HG03135 (cell line): ENCODE data around the gene TMEM141.

Experiments
- ATAC-seq: cut with Tn5 transposase; IDR thresholded peaks from one replicate; pipeline ENCODE4 v1.9.1; 2021; ENCODE audit warnings: mild to moderate bottlenecking, moderate library complexity; ENCODE audit not compliant: unreplicated experiment

The TMEM141 gene

DNA sequence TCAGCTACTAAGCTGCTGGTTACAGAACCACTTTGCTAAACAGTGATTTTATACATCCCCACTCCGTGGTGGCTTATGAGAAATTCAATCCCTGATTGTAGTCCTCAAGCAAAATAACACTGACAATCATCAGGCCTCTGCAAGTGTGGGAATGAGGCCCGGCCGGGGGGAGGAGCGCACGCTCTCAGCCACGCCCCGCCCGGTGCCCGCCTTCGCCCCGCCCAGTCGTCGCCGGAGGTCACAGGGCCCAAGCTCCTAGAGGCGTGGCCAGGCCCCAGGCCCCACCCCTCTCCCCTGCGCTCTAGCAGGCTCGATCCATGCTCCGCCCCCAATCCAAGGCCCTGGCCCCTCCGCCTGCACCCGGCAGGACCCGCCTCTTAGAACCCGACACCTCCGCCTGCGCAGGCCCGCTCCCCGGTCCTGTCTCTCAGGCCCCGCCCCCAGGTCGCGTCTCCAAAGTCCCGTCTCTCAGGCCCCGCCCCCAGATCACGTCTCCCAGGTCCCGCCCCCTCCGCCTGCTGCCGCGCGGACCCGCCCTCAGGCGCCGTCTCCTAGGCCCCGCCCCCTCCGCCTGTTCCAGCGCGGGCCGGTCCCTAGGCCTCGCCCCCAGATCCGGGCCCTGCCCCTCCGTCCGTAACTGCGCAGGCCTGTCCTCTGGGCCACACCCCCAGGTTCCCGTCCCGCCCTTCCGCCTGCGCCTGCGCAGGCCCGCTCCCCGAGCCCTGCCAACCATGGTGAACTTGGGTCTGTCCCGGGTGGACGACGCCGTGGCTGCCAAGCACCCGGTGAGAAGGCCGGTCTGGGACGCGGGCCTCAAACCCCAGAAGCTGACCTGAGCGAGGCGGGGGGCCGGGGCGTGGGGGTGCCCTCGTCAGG is at the start of gene TMEM141:
Gene TMEM141, plus strand, starts transcription at position 705 of the 876 bp plus-strand sequence. Its CDS starts 27 bp downstream, at position 732.
- ATAC-seq, result peak; percentile 84

DNA sequence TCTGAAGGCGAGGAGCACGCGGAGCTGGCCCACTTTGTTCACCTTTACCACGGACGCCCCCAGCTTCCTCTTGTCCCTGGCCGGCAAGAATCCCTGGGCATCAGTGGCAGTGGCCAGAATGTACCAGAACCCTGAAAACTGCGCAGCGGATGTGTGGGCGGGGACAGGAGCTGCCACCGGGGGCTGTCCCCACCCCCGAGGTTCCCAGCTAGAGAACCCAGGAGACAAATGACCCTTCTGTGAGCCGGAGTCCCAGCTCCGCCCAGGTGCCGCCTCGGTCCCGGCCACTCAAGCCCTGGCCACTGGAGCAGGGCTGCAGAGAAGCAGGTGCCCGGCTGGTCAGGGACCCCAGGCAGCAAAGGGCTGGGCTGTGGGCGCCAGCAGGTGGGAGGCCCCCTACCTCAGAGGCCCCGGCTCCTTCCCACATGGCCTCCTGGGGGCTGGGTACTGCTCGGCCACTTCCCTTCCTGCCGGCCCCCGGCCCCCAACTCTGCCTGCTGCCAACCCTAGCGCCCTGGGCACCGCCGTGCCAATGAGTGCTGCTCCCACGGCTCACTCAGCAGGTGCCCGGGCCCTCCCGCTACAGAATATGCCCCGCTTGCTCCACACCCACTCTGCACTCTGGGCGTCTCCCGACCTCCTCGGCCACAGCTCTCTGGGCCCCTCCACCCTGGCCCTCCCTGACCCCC is 49.1 kb upstream of the TMEM141 start:
- ATAC-seq, result no peak

DNA sequence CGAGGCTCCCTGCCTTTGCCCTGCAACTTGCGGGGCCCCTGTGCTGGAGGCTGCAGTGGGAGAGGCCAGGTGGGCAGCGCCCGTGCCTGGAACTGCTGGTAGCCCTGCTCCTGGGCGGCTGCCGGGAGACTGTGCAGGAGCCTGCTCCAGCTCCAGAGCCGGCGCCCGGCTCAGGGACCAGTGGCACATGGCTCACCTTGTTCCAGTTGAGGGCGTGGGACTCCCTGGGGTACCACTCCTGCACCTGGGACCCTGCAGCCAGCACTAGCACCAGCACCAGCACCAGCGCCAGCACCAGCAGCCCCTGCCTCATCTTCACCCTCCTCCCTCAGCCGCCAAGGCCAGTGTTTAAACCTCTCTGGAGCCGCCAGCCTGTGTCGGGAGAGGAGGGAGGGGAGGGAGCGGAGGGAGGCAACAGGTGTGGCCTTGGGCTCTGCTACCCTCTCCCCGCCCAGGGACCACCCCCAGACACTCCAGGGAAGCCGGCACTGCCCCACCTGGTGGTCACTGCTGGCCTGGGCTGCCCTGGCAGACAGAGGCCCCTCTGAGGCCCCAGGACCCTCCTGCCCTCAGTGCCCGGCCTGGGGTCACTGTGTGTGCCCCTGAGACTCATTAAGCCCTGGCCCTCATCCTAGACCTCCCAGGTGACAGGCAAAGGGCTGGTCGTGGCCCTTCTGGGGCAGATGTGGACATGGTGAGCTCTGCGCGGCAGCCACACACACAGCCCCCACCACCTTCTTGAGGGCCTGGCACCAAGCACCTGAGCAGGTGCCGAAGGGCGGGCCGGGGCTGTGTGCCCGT is 48.4 kb upstream of the TMEM141 start, which contains the start of gene LCN10:
Gene LCN10, minus strand, starts transcription at position 350 of the 801 bp plus-strand sequence. Its CDS starts 37 bp downstream, at position 313.
- ATAC-seq, result no peak

DNA sequence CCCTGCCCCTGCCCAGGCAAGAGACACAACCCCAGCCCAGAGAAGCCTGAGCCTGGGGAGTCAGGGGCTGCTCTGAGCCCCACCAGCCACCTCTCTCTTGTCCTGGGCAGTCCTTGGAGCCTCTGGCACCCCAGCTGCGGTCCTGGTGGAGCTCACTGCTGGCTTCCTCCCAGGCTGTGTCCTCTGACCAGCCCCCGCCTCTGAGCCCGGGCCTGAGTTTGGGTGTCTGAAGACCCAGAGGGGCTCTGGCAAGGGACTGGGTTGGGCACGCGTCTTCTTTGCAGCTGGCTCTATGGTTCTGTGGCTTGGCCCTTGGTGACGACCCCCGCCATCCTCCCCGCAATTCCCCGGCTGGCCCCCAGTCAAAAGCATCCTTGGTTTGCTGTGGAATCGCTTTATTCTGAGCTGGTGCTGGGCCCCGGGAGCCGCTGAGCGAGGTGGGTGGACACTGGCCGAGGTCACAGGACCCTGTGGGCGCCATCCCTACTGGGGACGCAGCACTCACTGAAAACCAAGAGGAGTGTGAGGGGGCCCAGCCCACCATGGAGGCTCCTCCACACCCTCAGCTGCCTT is 47.4 kb upstream of the TMEM141 start:
- ATAC-seq, result no peak

DNA sequence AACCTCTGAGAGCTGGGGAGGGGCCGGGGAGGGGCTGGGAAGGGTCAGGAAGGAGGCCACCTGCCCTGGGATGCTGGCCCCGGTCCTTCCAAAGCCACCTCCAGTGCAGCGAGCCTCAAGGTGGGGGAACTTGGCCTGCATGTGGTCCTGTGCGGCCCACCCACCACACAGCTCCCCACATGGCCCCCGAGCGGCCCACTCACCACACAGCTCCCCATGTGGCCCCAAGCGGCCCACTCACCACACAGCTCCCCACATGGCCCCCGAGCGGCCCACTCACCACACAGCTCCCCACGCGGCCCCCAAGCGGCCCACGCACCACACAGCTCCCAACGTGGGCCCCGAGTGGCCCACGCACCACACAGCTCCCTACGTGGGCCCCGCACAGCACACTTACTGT is 46.4 kb upstream of the TMEM141 start:
- ATAC-seq, result no peak

DNA sequence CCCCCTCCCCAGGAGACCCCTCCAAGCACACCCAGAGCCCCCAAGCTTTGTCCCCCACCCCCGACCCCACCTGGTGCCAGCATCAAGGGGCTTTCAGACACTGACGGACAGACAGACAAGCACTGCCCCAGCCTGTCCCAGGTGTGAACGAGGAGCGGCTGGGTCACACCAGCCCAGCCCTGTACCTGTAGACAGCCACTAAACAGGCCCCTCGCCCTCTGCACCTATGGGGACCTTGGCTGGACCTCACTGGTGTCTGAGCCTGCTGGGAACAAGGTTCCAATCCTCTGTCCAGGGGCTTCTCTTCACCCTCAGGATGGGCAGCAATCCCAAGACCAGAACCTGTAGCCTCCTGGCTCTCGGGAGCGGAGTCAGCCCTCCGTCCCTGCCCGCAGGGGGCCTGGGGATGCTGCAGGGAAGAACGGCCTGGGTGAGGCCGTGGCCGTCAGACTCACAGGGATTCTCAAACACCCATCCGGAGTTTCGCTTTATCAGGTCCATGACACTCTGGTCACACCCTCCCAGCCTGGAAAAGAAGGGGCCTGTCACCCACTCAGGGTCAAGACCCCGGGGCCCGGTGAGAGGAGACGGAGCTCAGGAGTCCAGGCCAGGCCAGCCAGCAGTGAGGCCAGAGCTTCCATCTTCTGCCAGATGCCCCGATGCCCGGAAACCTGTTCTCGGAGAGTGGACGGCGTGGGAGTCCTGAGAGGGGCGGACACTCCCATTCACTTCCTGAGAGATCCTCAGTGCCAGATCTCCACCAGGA is 45.6 kb upstream of the TMEM141 start:
- ATAC-seq, result no peak

DNA sequence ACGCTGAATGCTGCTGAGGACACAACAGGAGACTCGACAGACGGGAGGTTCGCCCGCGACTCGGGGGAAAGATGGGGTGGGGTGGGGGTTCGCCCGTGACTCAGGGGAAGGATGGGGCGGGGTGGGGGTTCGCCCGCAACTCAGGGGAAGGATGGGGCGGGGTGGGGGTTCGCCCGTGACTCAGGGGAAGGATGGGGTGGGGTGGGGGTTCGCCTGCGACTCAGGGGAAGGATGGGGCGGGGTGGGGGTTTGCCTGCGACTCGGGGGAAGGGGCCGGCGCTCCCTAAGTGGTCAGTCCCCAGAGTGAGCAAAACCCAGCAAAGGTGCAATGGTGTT is 45.0 kb upstream of the TMEM141 start:
- no peak for ATAC-seq

DNA sequence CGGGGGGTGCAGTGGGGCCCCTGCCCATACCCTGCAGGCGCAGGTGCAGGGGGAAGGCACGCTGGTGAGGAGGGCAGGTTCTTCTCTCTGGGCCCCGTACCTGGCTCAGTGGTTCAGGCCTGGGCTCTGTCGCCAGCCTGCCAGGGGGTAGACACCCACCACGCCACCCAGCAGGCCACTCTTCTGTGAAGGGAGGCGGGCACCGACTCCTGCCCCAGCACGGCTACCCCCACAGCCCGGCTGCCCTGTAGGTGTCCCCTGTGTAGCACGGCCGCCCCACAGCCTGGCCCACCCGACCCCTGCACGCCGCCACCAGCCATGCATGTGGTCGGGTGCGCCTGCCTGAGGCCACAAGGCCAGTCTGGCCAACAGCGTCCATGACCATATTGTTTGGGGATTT is 44.5 kb upstream of the TMEM141 start:
- ATAC-seq, result no peak

DNA sequence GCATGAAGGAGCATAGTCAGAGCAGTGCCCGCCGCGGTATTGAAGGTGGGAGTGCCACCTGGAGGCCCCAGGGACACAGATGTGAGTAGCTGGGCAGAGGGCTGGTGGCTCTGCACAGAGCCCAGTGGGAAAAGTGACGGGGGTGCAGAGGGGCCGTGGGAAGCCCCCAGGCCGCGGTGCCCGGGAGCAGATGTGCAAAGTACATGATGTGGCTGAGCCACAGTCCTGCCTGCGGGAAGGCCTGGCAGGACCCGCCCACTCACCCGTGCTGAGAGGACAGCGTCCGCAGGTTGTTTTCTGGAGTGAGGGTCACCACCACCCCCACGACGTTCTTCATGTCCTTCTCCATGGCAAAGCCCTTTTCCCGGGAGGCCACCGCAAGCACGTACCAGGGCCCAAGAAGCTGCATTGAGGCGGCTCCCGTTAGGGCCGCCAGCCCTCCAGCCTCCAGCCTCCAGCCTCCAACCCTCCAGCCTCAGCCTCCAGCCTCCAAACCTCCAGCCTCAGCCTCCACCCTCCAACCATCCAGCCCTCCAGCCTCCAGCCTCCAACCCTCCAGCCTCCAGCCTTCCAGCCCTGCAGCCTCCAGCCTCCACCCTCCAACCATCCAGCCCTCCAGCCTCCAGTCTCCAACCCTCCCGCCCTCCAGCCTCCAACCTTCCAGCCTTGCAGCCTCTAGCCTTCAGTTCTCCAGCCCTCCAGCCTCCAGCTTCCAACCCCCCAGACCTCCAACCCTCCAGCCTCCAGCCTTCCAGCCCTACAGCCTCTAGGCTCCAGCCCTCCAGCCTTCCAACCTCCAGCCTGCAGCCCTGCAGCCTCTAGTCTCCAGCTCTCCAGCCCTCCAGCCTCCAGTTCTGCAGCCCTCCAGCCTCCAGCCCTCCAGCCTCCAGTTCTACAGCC is 43.7 kb upstream of the TMEM141 start:
- ATAC-seq, result no peak

DNA sequence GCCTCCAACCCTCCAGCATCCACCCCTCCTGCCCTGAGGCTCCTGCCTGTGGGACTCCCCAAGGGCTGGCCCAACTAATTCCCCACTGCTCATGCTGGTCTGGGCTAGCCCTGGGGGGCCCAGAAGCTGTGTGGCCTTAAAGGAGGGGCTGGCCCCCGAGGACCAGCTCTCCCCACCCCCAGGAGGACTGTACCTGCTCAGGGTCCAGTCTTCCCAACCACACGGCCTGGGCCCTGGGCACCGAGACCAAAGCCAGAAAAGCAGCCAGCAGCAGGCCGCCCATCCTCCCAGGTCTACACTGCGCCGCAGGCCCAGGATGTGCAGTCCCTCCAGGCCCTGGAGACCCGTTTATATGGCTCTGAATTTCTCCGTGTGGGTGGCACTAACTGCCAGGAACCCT is 42.9 kb upstream of the TMEM141 start, which contains the start of gene LCN6:
Gene LCN6, minus strand, starts transcription at position 325 of the 400 bp plus-strand sequence. Its CDS starts 42 bp downstream, at position 283.
- no peak for ATAC-seq

DNA sequence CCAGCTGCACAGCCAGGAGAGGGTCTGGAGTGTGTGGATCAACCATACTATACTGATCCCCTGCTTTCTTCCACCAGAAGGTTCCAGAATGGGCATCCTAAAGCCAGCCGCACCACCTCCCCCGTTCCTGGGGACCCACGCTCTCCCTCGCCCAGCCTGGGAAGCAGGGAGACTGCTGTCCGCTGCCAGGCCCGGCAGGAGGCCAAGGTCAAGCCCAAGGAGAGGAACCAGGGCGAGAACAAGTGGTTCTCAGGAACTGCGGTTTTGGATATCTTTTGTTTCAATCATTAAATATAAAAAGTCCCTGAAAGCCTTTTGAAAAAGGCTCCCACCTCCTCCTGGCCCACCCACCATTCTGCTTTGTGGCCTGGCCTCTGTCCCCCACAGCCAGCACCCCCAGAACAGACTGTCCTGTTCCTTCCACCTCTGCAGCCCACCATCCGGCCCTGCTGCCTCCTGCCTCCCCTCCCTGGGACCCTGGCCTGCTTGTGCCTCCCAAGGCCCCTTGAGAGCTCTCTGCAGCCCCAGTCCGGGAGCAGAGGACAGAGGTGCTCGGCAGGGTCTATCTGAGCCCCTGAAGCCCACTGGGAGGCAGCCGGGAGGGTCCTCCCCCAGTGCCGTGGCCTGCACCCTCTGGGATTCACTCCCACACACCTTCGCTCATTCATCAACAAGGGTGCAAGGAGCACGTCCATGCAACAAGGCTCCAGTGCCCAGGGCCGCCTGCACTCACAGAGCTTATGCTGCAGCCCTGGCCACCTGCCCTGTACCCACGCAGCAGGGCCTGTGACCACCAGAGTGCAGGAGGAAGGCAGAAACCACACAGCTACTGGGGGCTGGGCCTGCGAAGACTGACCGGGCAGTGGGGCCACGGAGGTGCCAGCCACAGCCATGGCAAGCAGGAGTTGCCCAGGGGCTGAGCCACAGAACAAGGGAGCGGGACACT is 42.2 kb upstream of the TMEM141 start:
- ATAC-seq, result no peak

DNA sequence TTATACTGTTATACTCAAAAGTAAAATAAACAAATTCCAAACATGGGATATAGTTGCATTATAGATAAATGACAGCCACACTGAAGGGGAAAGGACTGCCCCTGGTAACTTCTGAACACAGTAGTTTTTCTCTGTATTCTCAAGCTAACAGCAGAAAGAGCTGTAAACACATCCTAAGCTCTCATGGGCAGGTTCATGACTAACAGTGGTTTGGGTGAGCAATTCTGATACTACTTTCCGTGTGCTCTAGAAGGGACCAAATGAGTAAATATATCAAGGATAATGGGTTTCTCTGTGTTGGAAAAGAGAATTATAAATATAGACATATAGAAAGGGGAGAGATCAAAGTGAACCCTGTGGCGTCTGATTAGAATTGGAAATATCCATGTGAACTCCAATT is 40.6 kb upstream of the TMEM141 start:
- ATAC-seq, result no peak

DNA sequence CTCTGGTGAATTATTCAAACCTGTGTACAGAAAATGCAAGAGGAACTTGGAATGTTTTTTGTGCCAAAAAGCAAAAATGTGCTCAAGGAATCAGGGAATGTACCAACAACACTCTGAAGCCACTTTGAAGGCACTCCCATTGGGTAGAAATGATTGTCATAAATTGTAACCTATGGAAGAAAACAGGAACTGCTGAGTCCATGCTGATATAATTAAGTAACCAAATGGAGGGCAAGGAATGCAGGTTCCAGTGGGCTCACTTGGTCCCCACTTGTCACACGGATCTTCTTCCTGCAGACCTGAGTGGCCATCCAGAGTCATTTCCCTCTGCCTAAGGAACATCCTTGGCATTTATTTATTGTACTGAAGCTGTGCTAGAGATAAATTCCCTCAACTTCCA is 39.9 kb upstream of the TMEM141 start:
- ATAC-seq, result no peak

DNA sequence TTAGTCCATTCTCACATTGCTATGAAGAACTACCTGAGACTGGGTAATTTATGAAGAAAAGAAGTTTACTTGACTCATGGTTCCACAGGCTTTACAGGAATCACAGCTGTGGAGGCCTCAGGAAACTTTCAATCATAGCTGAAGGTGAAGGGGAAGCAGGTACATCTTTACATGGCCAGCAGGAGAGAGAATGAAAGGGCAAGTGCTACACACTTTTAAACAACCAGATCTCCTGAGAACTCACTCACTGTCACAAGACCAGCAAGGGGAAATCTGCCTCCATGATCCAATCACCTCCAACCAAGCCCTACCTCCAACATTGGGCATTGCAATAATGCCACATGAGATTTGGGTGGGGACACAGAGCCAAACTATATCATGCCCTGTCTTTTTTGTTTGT is 39.3 kb upstream of the TMEM141 start:
- no peak for ATAC-seq

DNA sequence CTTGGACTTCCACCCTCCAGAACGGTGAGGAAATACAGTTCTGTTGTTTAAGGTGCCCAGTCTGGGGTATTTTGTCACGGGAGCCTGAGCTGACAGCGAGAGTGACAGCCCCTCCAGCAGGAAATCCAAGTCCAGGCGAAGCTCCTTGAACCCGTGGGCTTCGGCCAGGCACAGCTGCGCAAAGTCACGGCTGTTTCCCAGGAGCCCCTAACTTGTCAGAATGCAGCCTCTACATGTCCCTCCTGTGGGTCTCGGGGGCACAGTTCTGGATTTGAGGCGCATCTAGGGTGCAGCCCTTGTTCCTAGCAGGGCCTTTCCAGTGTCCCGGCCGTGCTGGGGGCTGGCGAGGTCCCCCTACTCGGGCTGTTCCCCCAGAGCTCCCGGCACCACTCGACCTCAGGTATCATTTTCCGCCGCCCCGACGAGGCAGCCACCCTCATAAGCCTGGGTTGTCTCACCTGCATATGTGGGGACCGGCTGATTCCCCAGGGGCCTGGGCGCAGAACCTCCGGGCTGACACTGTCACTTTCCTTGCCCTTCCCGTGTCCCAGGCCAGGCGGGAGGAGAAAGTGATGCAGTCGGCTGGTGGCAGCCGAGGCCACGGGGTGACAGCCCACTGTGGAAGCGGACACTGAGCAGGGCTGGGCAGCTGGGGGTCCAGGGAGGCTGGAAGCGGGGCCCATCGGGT is 37.6 kb upstream of the TMEM141 start:
- no peak for ATAC-seq

DNA sequence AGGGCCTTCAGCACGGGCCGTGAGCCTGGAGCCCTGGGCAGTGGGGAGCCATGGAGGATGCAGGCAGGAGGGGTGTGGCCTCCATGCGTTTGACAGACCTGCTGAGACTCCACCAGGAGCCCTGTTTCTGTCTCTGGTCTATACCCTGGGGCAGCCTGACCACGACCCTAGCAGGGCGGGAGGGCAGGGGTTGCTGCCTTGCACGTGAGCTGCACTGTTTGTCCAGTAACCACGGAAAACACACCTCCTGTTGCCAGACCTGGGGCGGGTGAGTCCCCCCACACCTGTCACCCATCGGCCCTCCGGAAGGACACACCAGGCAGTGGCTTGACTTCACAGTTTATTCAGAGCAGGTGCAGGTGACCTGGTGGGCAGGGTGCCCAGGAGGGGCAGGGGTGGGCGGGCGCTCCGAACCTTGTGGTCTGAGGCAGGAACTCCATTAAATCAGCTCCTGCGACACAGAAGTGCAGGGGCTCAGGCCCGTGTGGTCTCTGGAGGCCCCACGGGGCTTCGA is 37.0 kb upstream of the TMEM141 start:
- no peak for ATAC-seq

DNA sequence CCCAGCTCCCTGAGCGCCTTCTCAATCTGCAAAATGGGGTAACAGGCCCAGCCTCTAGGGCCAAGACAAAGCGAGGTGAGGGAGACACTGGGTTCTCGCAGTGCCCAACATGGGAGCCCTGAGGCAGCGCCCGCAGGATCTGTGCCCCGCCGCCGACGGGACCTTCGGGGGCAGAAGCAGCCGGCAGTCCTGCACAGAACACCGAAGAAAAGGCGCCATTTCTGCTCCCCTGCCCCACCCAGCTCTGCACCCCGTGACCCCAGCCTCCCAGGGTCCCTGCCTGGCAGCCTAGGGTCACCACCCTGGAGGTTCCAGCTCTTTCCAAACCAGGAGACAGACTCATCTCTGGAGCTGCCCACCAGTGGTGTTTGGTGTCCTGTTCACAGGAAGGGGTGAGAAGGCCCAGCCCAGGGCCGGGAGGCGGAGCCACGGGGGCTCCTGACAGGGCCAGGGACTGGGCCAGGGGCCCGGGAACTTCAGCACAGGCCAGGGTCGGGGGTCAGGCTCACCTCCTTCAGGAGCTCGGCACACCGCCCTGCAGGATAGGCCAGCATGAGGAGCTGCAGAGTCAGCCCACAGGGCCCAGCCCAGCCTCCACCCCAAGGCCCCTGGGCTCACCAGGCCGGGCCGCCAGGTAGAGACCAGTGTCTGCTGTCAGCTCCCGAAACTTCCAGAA is 36.4 kb upstream of the TMEM141 start:
- no peak for ATAC-seq
